ENCODE data around the gene FAM184A. TPM values are rescaled to one million over a fixed set of nuclear protein-coding genes. Genes with fewer than 3 reads are reported as not detected.

FAM184A gene
- total RNA-seq, 1 donor from 2014 or later: 3.4 TPM

- Histone ChIP-seq H3K27ac (no peak overlapping the region), H3K4me3 (no peak overlapping the region), H3K36me3 (no peaks in the 10 kb centered on the region), H3K9me3 (no peaks in the 10 kb centered on the region), H3K4me1 (peaks cover 3% of the 10 kb centered on the region), H3K27me3 (no peaks in the 10 kb centered on the region)
- DNase-seq (ENCODE audit: extremely low spot score in 2 of 2): no peak
- TF ChIP-seq CTCF (IDR thresholded peaks at IDR 0.05) (no peak), POLR2A (IDR thresholded peaks at IDR 0.05) (no peak), POLR2AphosphoS5 (IDR thresholded peaks at IDR 0.05; ENCODE audit: insufficient read depth in 1 of 2, low read depth in 1 of 2) (no peak)
- intact Hi-C loops (cut with DNase I): no loop called here
Measured at GRCh38 chr6:119040636-119041035, 37.8 kb downstream of the FAM184A start.

- Histone ChIP-seq H3K9me3 (no peaks in the 10 kb centered on the region), H3K27me3 (no peaks in the 10 kb centered on the region), H3K27ac (no peak overlapping the region), H3K36me3 (no peaks in the 10 kb centered on the region), H3K4me1 (peaks cover 4% of the 10 kb centered on the region), H3K4me3 (no peak overlapping the region)
- DNase-seq (ENCODE audit: extremely low spot score in 2 of 2): no peak
- TF ChIP-seq POLR2A (IDR thresholded peaks at IDR 0.05) (no peak), CTCF (IDR thresholded peaks at IDR 0.05) (no peak)
- intact Hi-C loops (cut with DNase I): no loop called here
Measured at GRCh38 chr6:119040229-119040628, 38.2 kb downstream of the FAM184A start.

- no peak for DNase-seq (ENCODE audit: extremely low spot score in 2 of 2)
- Histone ChIP-seq H3K9me3 (no peaks in the 10 kb centered on the region), H3K4me3 (no peak overlapping the region), H3K36me3 (no peaks in the 10 kb centered on the region), H3K4me1 (peaks cover 4% of the 10 kb centered on the region), H3K27ac (no peak overlapping the region), H3K27me3 (no peaks in the 10 kb centered on the region)
- no peak for TF ChIP-seq CTCF (IDR thresholded peaks at IDR 0.05)
- TF ChIP-seq POLR2AphosphoS5 (IDR thresholded peaks at IDR 0.05; ENCODE audit: insufficient read depth in 1 of 2, low read depth in 1 of 2): no peak
- TF ChIP-seq POLR2A (IDR thresholded peaks at IDR 0.05): no peak
- intact Hi-C loops (cut with DNase I): no loop called here
Measured at GRCh38 chr6:119037941-119038623, 40.4 kb downstream of the FAM184A start.

GRCh38 chr6:119037264-119037663, 41.2 kb downstream of the FAM184A start:
- DNase-seq (ENCODE audit: extremely low spot score in 2 of 2): no peak
- intact Hi-C loops (cut with DNase I): no loop called here
- Histone ChIP-seq H3K36me3 (no peaks in the 10 kb centered on the region), H3K27me3 (no peaks in the 10 kb centered on the region), H3K4me3 (no peak overlapping the region), H3K9me3 (no peaks in the 10 kb centered on the region), H3K4me1 (peaks cover 4% of the 10 kb centered on the region), H3K27ac (no peak overlapping the region)
- TF ChIP-seq POLR2A (IDR thresholded peaks at IDR 0.05) (no peak), POLR2AphosphoS5 (IDR thresholded peaks at IDR 0.05; ENCODE audit: insufficient read depth in 1 of 2, low read depth in 1 of 2) (no peak), CTCF (IDR thresholded peaks at IDR 0.05) (no peak)

GRCh38 chr6:119036081-119036480, 42.4 kb downstream of the FAM184A start:
- Histone ChIP-seq H3K27ac (no peak overlapping the region), H3K27me3 (no peaks in the 10 kb centered on the region), H3K36me3 (no peaks in the 10 kb centered on the region), H3K4me1 (peaks cover 4% of the 10 kb centered on the region), H3K9me3 (no peaks in the 10 kb centered on the region), H3K4me3 (no peak overlapping the region)
- no peak for TF ChIP-seq CTCF (IDR thresholded peaks at IDR 0.05)
- TF ChIP-seq POLR2AphosphoS5 (IDR thresholded peaks at IDR 0.05; ENCODE audit: insufficient read depth in 1 of 2, low read depth in 1 of 2): no peak
- no peak for TF ChIP-seq POLR2A (IDR thresholded peaks at IDR 0.05)
- intact Hi-C loops (cut with DNase I): no loop called here
- DNase-seq (ENCODE audit: extremely low spot score in 2 of 2): no peak
